PC-3 (cell line): ENCODE data around the gene PFN1.

Experiments used
- EZH2 ChIP-seq: fragments of 300-600 bp; sonication (generic); IDR thresholded peaks from one replicate; pipeline ENCODE4 v1.6.1; 2017; ENCODE audit warnings: antibody characterized with exemption, mild to moderate bottlenecking, low read length; ENCODE audit not compliant: unreplicated experiment
- EZH2phosphoT487 ChIP-seq: fragments of 300-600 bp; sonication (generic); IDR thresholded peaks from 2 replicates; pipeline ENCODE4 v1.6.1; 2018; ENCODE audit warnings: mild to moderate bottlenecking, antibody characterized with exemption, low read length, borderline replicate concordance
- TF ChIP-seq, protein P1 (sequence below): fragments of 300-600 bp; sonication (generic); conservative IDR thresholded peaks from 2 replicates; pipeline ENCODE4 v1.5.1; 2017; ENCODE audit warnings: antibody characterized with exemption, low read depth, mild to moderate bottlenecking, low read length

GRCh38 chr17:4928881-4929280 lies 19.4 kb downstream of the PFN1 start:
- TF ChIP-seq, protein P1, sequence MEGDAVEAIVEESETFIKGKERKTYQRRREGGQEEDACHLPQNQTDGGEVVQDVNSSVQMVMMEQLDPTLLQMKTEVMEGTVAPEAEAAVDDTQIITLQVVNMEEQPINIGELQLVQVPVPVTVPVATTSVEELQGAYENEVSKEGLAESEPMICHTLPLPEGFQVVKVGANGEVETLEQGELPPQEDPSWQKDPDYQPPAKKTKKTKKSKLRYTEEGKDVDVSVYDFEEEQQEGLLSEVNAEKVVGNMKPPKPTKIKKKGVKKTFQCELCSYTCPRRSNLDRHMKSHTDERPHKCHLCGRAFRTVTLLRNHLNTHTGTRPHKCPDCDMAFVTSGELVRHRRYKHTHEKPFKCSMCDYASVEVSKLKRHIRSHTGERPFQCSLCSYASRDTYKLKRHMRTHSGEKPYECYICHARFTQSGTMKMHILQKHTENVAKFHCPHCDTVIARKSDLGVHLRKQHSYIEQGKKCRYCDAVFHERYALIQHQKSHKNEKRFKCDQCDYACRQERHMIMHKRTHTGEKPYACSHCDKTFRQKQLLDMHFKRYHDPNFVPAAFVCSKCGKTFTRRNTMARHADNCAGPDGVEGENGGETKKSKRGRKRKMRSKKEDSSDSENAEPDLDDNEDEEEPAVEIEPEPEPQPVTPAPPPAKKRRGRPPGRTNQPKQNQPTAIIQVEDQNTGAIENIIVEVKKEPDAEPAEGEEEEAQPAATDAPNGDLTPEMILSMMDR, result no peak
- no peak for TF ChIP-seq EZH2phosphoT487
- TF ChIP-seq EZH2, result no peak
